Caco-2 (cell line): Measurements from ENCODE around the gene SNX19. TPM values are rescaled to one million over a fixed set of nuclear protein-coding genes. Genes with fewer than 3 reads are reported as not detected.

ENCODE experiments used
- BruUV-seq: library from RNA; stranded (reverse); fragments of 400-500 nt; replicated peaks from 2 replicates; lab custom pipeline; 2021; lab: Mats Ljungman, UMichigan
- CTCF ChIA-PET: fragments of 300-600 bp; sonication (Branson Sonifier 250); formaldehyde crosslinking; loops from one replicate; lab custom pipeline; 2022; ENCODE audit warnings: antibody characterized with exemption; lab: Charles Lee
- POLR2A ChIA-PET: fragments of 300-600 bp; sonication (Branson Sonifier 250); formaldehyde crosslinking; loops from one replicate; lab custom pipeline; 2022; ENCODE audit warnings: antibody characterized with exemption; lab: Charles Lee
- DNase-seq, 2 experiments: peaks; one replicate each; pipeline versions ENCODE4 v3.0.0 to v3.0.0-alpha.2; 2020 to 2022
- H3K27me3 ChIP-seq: replicated peaks from 2 replicates; pipeline ENCODE4 v1.6.0; 2011; ENCODE audit warnings: low read length; ENCODE audit not compliant: control insufficient read depth, insufficient read depth
- H3K36me3 ChIP-seq: 2 replicates; pipeline ENCODE4 v1.5.1; 2011; ENCODE audit warnings: low read length; ENCODE audit not compliant: control insufficient read depth, insufficient read depth
- H3K4me1 ChIP-seq: fragments of 250-450 bp; sonication (Bioruptor Pico); 2 replicates; pipeline ENCODE4 v1.5.1; 2020; ENCODE audit warnings: mild to moderate bottlenecking
- H3K4me3 ChIP-seq: 2 replicates; pipeline ENCODE4 v1.5.1; 2011; ENCODE audit warnings: low read depth, mild to moderate bottlenecking, control low read depth, low read length
- H3K9me3 ChIP-seq: fragments of 250-450 bp; sonication (Bioruptor Pico); 2 replicates; pipeline ENCODE4 v1.5.1; 2020; ENCODE audit warnings: mild to moderate bottlenecking, moderate library complexity
- H3K27ac Mint-ChIP-seq: one replicate; pipeline ENCODE4 v1.8.0; 2022; ENCODE audit warnings: mixed read lengths; ENCODE audit not compliant: unreplicated experiment
- H3K27me3 Mint-ChIP-seq: one replicate; pipeline ENCODE4 v1.8.0; 2022; ENCODE audit warnings: mixed read lengths; ENCODE audit not compliant: insufficient read depth, unreplicated experiment
- H3K36me3 Mint-ChIP-seq: one replicate; pipeline ENCODE4 v1.8.0; 2022; ENCODE audit warnings: mild to moderate bottlenecking, mixed read lengths; ENCODE audit not compliant: insufficient read depth, unreplicated experiment
- H3K4me1 Mint-ChIP-seq: one replicate; pipeline ENCODE4 v1.8.0; 2022; ENCODE audit warnings: low read depth, mixed read lengths; ENCODE audit not compliant: unreplicated experiment
- H3K4me3 Mint-ChIP-seq: one replicate; pipeline ENCODE4 v1.8.0; 2022; ENCODE audit warnings: mild to moderate bottlenecking, moderate library complexity, mixed read lengths; ENCODE audit not compliant: unreplicated experiment
- H3K9me3 Mint-ChIP-seq: one replicate; pipeline ENCODE4 v1.8.0; 2022; ENCODE audit warnings: mixed read lengths; ENCODE audit not compliant: unreplicated experiment
- intact Hi-C: fragments of 100-400 bp; cut with micrococcal nuclease; formaldehyde crosslinking; loops from one replicate; pipeline ENCODE4 v1.10.0; 2022; ENCODE audit not compliant: unreplicated experiment
- total RNA-seq: library from RNA; stranded (reverse); gene quantifications from 2 replicates; pipeline ENCODE4 v1.2.3, GENCODE V29; 2022
- TF ChIP-seq, protein P1 (sequence below), 2 experiments: fragments of 200-600 bp in 1 of 2; IDR thresholded peaks; 1 replicate in 1 of 2; 2 replicates in 1 of 2; pipeline versions ENCODE4 v1.5.1 to v1.8.0; 2011 to 2022; ENCODE audit warnings: antibody characterized with exemption in 1 of 2, control low read depth in 1 of 2, inconsistent platforms in 1 of 2, low read depth in 1 of 2, low read length in 1 of 2, mild to moderate bottlenecking in 1 of 2, moderate library complexity in 1 of 2; ENCODE audit not compliant: insufficient read depth in 1 of 2, severe bottlenecking in 1 of 2, unreplicated experiment in 1 of 2

Gene SNX19
- total RNA-seq, 1 experiment from 2014 or later: 82.4 TPM

DNA sequence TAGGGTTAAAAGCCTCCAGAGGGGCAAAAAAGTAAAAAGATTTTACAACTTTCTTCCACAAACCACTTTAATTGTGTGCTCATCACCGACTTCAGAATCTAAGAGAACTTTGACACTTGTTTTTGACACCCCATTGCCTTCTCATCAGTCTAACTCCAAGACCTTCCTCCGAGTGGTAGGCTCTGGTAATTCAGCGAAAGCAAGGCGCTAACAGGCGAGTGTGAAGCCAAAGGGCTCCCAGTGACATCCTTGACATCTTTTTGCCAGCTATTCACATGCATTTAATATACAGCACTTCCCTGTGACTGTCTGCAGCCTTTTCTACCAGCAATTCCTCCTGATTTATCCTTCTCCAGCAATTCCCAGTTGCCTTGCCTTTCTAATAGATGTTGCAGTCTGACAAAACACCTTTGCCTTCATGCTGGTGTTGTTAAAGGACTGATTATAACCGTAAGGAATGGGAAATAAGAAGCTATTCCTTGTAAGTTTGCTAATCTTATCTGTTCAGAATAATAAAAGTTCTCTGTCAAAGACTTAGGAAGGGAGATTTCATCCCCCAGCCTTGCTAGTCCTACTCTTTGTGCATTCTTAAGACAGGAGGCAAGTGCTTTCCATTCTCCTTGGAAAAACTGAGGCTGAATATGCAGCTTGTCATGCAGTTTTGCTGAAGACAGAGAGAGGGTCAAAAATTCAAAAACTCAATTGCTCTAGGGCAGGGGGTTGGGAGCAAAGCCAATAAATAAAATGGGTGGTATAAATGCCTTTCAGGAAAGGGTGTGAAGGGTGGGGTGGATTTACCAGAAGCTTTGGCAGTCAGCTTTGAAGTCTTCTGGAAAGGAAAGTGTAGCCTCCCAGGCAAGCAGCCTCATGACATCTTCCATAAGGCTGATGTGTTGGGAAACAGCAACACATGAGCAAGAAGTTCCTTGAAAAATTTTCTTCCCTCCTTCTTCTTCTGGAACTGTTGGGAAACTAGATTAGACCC is 39.1 kb downstream of the SNX19 start:
- no peaks in the 10 kb centered on the region for H3K9me3 Mint-ChIP-seq
- BruUV-seq: TSS peak; percentile 27
- CTCF ChIA-PET: interaction anchor here (1.0 to 1.5 kb wide), 3 partner anchors 15 to 446 kb away, joined by 3 to 5 read pairs (median 3); no protein-coding TSS in a partner anchor
- Histone ChIP-seq H3K4me3 (no peak overlapping the region), H3K36me3 (peaks cover 14% of the 10 kb centered on the region), H3K27me3 (no peaks in the 10 kb centered on the region), H3K4me1 (no peaks in the 10 kb centered on the region), H3K9me3 (no peaks in the 10 kb centered on the region)
- no peaks in the 10 kb centered on the region for H3K27me3 Mint-ChIP-seq
- TF ChIP-seq, protein P1, sequence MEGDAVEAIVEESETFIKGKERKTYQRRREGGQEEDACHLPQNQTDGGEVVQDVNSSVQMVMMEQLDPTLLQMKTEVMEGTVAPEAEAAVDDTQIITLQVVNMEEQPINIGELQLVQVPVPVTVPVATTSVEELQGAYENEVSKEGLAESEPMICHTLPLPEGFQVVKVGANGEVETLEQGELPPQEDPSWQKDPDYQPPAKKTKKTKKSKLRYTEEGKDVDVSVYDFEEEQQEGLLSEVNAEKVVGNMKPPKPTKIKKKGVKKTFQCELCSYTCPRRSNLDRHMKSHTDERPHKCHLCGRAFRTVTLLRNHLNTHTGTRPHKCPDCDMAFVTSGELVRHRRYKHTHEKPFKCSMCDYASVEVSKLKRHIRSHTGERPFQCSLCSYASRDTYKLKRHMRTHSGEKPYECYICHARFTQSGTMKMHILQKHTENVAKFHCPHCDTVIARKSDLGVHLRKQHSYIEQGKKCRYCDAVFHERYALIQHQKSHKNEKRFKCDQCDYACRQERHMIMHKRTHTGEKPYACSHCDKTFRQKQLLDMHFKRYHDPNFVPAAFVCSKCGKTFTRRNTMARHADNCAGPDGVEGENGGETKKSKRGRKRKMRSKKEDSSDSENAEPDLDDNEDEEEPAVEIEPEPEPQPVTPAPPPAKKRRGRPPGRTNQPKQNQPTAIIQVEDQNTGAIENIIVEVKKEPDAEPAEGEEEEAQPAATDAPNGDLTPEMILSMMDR (IDR thresholded peaks at IDR 0.05; ENCODE audit: insufficient read depth in 1 of 2, low read depth in 1 of 2, low read length in 1 of 2, severe bottlenecking in 1 of 2, unreplicated experiment in 1 of 2): no peak
- no peak overlapping the region for H3K4me3 Mint-ChIP-seq
- H3K36me3 Mint-ChIP-seq: peaks cover 55% of the 10 kb centered on the region
- H3K4me1 Mint-ChIP-seq: no peaks in the 10 kb centered on the region
- intact Hi-C loops: no loop called here
- POLR2A ChIA-PET: no interaction called here
- no peak for DNase-seq
- no peak overlapping the region for H3K27ac Mint-ChIP-seq

DNA sequence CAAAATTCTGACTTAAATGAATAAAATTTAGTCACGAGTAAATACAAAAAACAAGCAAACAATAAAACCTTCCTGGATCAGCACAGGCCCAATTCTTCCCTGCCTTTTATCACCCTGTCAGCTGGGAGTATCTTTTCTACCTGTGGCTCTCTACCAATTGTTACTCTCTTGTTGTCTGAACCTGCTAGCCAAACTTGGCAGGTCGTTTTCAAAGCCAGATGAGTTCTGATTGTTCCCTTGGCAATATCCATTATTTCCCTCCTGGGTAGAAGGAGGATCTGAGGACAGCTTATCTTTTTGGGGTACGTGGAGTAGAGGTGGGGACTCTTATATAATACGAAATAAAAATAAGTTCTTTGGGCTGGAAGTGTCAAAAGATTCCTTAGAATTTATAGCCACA is 40.2 kb downstream of the SNX19 start:
- H3K27me3 ChIP-seq: no peaks in the 10 kb centered on the region
- H3K4me1 Mint-ChIP-seq: no peaks in the 10 kb centered on the region
- ChIA-PET POLR2A (no interaction called here), CTCF (interaction anchor here (0.8 to 1.5 kb wide), 2 partner anchors 14 to 445 kb away, joined by 3 to 5 read pairs; no protein-coding TSS in a partner anchor)
- H3K9me3 Mint-ChIP-seq: no peaks in the 10 kb centered on the region
- H3K4me3 ChIP-seq: no peak overlapping the region
- H3K27me3 Mint-ChIP-seq: no peaks in the 10 kb centered on the region
- no peaks in the 10 kb centered on the region for H3K4me1 ChIP-seq
- no peaks in the 10 kb centered on the region for H3K9me3 ChIP-seq
- no TSS peak for BruUV-seq
- peaks cover 44% of the 10 kb centered on the region for H3K36me3 Mint-ChIP-seq
- TF ChIP-seq, protein P1 (IDR thresholded peaks at IDR 0.05; ENCODE audit: insufficient read depth in 1 of 2, low read depth in 1 of 2, low read length in 1 of 2, severe bottlenecking in 1 of 2, unreplicated experiment in 1 of 2): no peak
- H3K36me3 ChIP-seq: peaks cover 14% of the 10 kb centered on the region
- no peak for DNase-seq
- no peak overlapping the region for H3K4me3 Mint-ChIP-seq
- no peak overlapping the region for H3K27ac Mint-ChIP-seq
- intact Hi-C loops: no loop called here

DNA sequence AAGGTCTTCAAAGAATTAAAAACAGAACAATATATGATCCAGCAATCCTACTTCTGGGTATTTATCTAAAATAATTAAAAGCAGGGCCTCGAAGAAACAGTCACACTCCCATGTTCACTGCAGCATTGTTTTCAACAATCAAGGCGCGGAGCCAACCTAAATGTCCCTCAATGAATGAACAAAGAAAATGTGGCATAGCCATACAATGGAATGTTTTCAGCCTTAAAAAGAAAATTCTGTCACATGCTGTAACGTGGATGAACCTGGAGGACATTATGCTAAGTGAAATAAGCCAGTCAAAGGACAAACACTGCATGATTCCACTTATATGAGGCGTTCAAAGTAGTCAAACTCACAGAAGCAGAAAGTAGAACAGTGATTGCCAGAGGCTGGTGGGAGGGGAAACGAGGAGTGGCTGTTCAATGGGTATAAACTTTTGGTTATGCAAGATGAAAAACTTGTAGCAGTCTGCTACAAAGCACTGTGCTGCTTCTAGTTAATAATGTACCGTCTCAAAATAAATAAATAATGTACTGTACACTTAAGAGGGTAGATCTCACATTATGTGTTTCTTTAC is 41.2 kb downstream of the SNX19 start:
- H3K36me3 ChIP-seq: peaks cover 10% of the 10 kb centered on the region
- Mint-ChIP-seq H3K36me3 (peaks cover 39% of the 10 kb centered on the region), H3K27ac (no peak overlapping the region), H3K9me3 (no peaks in the 10 kb centered on the region), H3K4me1 (no peaks in the 10 kb centered on the region), H3K4me3 (no peak overlapping the region), H3K27me3 (no peaks in the 10 kb centered on the region)
- intact Hi-C loops: no loop called here
- no peaks in the 10 kb centered on the region for H3K4me1 ChIP-seq
- no peak for DNase-seq
- no peak overlapping the region for H3K4me3 ChIP-seq
- no peaks in the 10 kb centered on the region for H3K27me3 ChIP-seq
- TF ChIP-seq, protein P1 (IDR thresholded peaks at IDR 0.05; ENCODE audit: insufficient read depth in 1 of 2, low read depth in 1 of 2, low read length in 1 of 2, severe bottlenecking in 1 of 2, unreplicated experiment in 1 of 2): no peak
- no TSS peak for BruUV-seq
- ChIA-PET CTCF (no interaction called here), POLR2A (no interaction called here)
- no peaks in the 10 kb centered on the region for H3K9me3 ChIP-seq
